ENCODE measurements around the gene TMEM127.
"Not testable (repeated sequence)": the region's sequence is repeated elsewhere in the genome, so short reads cannot be mapped to it uniquely, and the experiment has no call there.

TMEM127 gene

GRCh38 chr2:96245609-96246390 is 20.0 kb downstream of the TMEM127 start:
- FAIRE-seq, result peak; percentile 41
- DNase-seq (ENCODE audit: extremely low spot score, insufficient read length, low read depth), result no peak

DNA sequence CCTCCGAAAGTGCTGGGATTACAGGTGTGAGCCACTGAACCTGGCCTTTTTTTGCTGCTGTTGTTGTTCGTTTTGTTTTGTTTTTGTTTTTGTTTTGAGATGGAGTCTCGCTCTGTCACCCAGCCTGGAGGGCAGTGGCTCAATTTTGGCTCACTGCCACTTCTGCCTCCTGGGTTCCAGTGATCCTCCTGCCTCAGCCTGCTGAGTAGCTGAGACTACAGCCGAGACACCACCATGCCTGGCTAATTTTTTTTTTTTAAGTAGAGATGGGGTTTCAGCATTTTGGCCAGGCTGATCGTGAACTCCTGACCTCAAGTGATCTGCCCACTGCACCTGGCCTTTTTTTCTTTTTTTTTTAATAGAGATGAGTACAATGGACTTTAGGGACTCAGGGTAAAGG is 22.0 kb downstream of the TMEM127 start:
- no peak for FAIRE-seq

GRCh38 chr2:96241900-96242611 is 23.7 kb downstream of the TMEM127 start:
- peak; percentile 94 for FAIRE-seq
- no peak for DNase-seq (ENCODE audit: extremely low spot score, insufficient read length, low read depth)

More for the DNA sequence above, 22.0 kb downstream of the TMEM127 start:
- no peak for DNase-seq (ENCODE audit: extremely low spot score, insufficient read length, low read depth)

- FAIRE-seq, result no peak
- DNase-seq (ENCODE audit: extremely low spot score, insufficient read length, low read depth), result no peak
Measured at GRCh38 chr2:96241227-96241626, 24.6 kb downstream of the TMEM127 start.

GRCh38 chr2:96240341-96241038 is 25.3 kb downstream of the TMEM127 start:
- DNase-seq (ENCODE audit: extremely low spot score, insufficient read length, low read depth), result no peak
- no peak for FAIRE-seq

DNA sequence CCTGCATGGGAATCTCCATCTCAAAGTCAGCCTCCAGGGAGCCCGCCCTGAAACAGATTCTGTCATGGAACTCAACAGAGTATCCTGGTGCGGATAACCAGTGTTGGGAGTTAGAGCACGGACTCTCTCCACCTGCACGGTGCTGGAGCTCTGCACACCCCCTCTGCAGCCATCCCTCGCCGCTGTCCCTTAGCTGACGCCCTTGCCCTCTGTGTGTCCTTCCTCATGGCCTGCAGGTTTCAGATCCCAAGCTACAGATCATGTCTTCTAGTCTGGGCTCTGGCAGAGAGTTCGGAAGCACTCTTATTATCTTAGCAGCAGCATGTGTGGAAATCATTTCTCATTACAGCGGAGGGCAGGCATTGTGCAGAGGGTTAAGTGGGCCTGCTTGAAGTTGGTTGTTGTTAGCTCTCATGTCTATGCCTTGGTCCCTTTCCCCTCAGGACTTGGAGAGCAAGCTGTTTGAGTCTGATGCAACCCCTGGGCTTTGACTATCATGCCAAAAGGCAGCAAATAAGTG is 26.0 kb downstream of the TMEM127 start:
- FAIRE-seq (no peak), DNase-seq (ENCODE audit: extremely low spot score, insufficient read length, low read depth) (no peak)

DNA sequence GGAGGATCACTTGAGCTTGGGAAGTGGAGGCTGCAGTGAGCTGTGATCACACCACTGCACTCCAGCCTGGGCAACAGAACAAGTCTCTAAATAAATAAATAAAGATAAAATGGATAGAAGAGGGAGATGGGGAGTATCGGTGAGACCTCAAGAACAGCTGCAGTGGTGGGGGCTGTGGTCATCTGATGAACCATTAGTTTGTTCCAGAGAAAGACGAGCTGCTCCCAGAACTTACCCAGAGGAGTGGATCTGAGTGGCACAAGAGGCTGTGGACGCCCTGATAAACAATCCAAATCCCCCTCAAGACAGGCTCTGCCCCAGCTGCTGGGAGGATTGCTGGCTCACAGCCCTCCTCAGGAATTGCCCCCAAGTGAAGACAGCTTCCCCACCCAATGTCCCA is 26.7 kb downstream of the TMEM127 start:
- FAIRE-seq, result no peak
- DNase-seq (ENCODE audit: extremely low spot score, insufficient read length, low read depth), result no peak

- FAIRE-seq, result no peak
- no peak for DNase-seq (ENCODE audit: extremely low spot score, insufficient read length, low read depth)
Measured at GRCh38 chr2:96238266-96238665, 27.5 kb downstream of the TMEM127 start.

DNA sequence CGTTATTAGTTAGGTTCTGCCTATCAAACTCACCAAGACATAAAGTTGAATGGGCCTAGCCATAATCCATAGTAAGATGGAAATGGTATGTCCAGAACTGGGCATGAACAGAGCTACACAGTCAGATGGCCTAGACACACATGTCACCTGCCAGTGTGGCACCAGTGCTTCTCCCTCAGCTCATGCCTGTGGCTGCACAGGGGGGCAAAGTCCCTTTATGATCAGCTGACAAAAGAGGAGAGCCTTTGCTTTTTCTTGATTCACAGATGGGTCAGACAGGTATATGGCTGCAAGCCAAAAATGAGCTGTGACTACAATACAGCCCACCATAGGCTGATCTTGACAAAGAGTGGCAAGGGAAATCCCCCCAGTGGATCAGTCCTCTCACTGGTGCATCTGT is 28.9 kb downstream of the TMEM127 start:
- FAIRE-seq, result no peak

DNA sequence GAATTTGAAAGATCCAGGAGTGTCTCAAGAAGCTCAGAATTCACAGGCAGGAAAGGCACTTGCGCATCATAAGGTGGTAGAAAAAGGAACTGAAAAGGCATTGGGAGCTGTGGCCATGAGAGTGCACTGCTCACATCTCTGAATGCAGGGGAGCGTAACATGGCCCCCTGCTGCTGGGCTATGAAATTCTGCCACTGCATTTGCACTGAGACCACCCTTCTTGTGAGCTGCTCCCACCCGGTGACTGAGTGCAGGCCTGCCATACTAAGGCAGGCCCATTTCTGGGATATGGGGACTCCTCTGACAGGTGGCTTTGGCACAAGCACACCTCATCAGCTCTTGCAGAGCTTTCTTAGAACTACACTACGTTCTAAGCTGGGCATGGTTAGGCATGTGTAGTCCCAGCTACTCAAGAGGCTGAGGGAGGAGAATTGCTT is 31.9 kb downstream of the TMEM127 start:
- DNase-seq (ENCODE audit: extremely low spot score, insufficient read length, low read depth) (peak; percentile 58), FAIRE-seq (peak; percentile 88)

More for the DNA sequence above, 28.9 kb downstream of the TMEM127 start:
- no peak for DNase-seq (ENCODE audit: extremely low spot score, insufficient read length, low read depth)

DNA sequence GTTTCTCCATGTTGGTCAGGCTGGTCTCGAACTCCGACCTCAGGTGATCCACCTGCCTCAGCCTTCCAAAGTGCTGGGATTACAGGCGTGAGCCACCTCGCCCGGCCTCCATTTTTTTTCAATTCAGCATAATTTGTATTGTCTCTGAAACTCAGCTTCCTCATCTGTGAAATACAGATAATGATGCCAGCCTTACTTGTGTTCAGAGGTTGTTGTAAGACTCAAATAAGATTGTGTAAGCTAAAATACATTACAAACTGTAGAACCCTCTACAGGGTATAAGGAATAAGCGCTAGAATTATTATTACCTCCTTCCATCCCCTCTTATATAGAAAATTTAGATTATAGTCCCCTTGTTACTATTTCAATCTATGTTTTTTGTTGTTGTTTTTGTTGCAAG is 32.4 kb downstream of the TMEM127 start:
- DNase-seq (ENCODE audit: extremely low spot score, insufficient read length, low read depth) (no peak), FAIRE-seq (no peak)

DNA sequence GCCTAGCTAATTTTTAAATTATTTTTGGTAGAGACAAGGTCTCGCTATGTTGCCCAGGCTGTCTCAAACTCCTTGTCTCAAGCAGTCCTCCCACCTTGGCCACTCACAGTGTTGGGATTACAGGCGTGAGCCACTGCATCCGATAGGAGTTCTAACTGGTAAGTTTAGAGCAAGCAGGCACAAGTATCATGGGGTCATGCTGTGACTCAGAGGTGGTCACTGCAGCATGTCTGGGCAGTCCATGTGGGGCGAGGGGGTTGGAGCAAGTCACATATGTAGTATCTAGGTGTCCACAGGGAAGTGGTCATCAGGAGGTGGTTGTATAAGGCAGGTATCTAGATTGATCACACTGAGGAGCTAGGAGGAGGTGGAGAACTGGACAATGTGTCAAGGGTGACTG is 34.5 kb downstream of the TMEM127 start:
- DNase-seq (ENCODE audit: extremely low spot score, insufficient read length, low read depth), result no peak
- FAIRE-seq, result no peak

DNA sequence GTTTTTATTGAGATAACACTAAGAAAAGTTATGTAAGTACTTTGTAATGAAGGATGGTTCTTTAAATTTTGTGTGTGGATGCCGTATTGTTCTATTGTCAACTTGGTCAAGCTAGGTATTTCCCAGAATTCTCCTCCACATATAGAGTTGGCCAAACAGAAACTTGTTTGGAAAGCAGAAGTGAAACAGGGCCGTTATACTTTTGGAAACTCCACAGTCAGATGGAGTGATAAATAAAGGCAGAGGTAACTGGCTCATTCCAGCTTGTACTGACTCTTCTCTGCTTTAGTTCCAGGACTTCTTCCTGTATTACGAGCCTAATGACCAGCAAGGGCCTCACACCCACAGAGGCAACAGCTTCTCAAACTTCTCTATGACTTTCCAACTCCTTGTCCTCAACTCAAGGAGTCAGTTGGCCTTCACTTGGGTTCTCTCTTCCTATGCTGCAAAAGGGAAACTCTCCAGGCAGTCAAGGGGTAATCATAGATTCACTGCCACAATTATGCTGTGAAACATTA is 40.7 kb downstream of the TMEM127 start:
- DNase-seq (ENCODE audit: extremely low spot score, insufficient read length, low read depth), result no peak

GRCh38 chr2:96221106-96221505 is 44.7 kb downstream of the TMEM127 start:
- DNase-seq (ENCODE audit: extremely low spot score, insufficient read length, low read depth); FAIRE-seq: not testable (repeated sequence)

More for the DNA sequence above, 40.7 kb downstream of the TMEM127 start:
- peak; percentile 79 for FAIRE-seq

DNA sequence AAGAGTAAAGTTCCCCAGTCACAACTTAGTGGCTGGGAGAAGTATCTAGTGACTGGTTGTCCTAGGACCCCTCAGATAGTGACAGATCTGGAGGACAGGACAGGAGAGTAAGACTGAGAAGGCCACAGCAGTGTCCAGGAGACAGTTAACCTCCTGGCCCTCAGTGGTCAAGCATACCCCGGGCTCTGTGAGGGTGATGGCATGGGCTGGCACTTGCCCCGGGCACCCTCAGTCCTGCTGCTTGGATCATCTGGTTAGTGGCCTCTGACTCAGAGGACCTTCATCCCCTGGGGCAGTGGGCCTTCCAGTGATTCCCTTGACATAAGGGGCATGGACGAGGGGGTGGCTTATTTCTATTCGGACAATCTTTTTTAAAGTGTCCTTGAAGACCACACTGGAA is 45.8 kb downstream of the TMEM127 start:
- not testable (repeated sequence) for FAIRE-seq; DNase-seq (ENCODE audit: extremely low spot score, insufficient read length, low read depth)

DNA sequence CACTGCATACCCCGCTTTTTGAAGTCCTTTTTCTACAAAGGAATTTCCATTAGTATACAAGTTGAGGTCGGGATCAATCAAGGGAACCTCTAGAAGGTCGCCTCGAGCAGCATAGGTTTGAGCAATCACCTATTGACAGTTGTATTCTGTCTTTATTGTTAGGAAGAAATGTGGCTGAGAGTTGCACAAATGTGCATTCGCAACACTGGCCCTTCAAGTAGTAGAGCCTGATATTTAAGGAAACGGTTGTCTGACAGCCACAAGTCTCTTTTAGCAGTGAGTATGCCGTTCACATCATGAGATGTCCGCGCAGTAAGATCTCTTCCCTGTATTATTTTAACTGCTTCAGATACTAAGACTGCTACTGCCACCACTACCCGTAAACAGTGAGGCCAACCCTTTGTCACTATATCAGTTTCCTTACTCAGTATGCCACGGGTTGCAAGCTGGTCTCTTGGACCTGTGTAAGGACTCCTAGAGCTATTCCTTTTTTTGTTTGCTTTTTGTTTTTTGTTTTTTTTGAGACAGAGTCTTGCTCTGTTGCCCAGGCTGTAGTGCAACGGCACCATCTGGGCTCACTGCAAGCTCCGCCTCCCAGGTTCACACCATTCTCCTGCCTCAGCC is 47.2 kb downstream of the TMEM127 start:
- no peak for FAIRE-seq
- DNase-seq (ENCODE audit: extremely low spot score, insufficient read length, low read depth), result no peak

- FAIRE-seq, result no peak
- DNase-seq (ENCODE audit: extremely low spot score, insufficient read length, low read depth), result no peak
Measured at GRCh38 chr2:96214554-96214953, 51.2 kb downstream of the TMEM127 start.

DNA sequence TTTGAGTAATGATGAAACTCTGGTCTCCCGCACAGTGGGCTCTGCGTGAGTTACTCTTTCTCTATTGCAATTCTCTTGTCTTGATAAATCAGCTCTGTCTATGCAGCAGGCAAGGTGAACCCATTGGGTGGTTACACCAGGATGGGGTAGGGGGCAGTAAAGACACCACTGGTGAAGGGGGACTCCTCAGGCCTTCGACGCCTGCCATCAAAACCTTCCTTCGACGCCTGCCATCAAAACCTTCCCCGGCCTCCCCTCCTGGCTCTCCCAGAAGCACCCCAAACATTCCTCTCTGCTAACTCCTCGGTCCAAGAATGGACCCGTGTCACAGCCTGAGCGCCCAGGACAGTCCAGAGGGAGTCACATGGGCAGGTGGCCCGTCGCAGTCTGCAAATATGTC is 52.4 kb downstream of the TMEM127 start:
- DNase-seq (ENCODE audit: extremely low spot score, insufficient read length, low read depth) (no peak), FAIRE-seq (no peak)

- DNase-seq (ENCODE audit: extremely low spot score, insufficient read length, low read depth) (no peak), FAIRE-seq (no peak)
Measured at GRCh38 chr2:96212339-96212738, 53.5 kb downstream of the TMEM127 start.

GRCh38 chr2:96209729-96210085 is 56.1 kb downstream of the TMEM127 start:
- DNase-seq (ENCODE audit: extremely low spot score, insufficient read length, low read depth), result no peak
- FAIRE-seq, result no peak
